GM19324 (cell line): ENCODE data around the gene ZNF521.
"Not testable (repeated sequence)": the region's sequence is repeated elsewhere in the genome, so short reads cannot be mapped to it uniquely, and the experiment has no call there.

Source experiments
- ATAC-seq: cut with Tn5 transposase; IDR thresholded peaks from one replicate; pipeline ENCODE4 v1.9.1; 2021; ENCODE audit warnings: mild to moderate bottlenecking, moderate library complexity; ENCODE audit not compliant: unreplicated experiment, low FRiP score

Gene ZNF521

DNA sequence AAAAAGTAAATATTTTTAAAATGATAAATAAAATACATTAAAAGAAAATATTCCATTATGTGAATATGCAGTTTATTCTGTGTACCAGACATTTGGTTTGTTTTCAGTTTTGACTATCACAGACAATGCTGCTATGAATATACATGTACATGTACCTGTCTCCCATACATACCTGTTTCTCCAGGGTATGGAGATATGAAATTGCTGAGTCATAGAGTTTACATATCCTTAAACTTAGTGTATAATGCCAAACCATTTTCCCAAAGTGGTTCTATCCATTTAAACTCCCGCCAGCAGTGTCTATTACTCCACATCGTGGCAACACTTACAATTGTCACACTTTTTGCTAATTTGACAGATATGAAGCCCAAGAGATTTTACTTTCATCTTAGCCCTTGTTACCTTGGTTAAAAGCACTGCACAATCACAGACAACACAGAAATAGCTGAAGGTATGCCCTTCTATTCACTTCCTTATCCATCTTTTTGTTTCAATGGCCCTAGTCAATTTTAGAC lies 56.3 kb downstream of the ZNF521 start:
- no peak for ATAC-seq

DNA sequence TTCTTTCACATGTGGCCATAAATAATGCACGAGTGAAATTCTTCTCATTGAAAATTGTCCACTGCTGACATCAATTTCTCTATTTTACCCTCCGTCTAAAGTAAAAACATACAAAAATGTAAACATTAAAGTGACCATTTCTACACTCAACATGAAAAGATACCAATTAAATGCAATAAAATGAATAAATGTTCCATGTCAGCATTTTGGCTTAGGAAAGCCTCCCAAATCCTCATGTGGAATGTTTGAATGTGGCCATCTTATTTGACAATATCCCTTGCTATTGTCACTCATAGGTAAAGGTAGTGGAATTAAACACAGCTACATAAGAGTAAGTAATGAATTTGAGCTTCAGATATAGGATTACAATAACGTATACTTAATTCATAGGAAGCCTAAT lies 60.8 kb downstream of the ZNF521 start:
- ATAC-seq, result no peak

DNA sequence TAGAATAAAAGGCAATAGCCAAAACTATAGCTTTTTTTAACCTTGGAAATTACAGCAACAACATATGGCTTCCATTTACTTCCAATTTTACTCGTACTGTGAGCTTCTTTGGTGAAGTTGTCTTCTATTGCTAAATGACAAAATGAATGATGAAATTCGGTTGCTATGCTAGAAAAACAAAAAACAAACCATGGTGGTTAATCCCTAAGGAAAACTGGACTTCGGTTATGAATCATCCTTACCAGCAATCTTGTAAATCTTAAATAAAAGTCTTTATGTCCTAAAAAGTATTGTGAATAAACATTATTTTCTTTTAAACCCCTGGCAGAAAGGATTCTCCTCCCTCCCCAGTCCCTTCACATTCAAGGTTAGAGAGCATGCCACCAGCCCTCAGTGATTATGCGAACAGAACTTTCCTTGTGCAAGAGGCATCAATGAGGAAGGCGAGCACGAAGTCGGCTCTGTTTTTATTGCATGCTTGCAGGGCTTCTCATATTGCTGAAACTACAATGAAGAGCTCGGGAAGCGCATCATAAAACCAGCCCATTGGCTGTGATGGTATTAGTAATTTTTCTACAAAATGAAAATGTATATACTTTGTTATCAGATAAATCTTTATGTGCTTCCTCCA lies 62.9 kb downstream of the ZNF521 start:
- ATAC-seq, result no peak

DNA sequence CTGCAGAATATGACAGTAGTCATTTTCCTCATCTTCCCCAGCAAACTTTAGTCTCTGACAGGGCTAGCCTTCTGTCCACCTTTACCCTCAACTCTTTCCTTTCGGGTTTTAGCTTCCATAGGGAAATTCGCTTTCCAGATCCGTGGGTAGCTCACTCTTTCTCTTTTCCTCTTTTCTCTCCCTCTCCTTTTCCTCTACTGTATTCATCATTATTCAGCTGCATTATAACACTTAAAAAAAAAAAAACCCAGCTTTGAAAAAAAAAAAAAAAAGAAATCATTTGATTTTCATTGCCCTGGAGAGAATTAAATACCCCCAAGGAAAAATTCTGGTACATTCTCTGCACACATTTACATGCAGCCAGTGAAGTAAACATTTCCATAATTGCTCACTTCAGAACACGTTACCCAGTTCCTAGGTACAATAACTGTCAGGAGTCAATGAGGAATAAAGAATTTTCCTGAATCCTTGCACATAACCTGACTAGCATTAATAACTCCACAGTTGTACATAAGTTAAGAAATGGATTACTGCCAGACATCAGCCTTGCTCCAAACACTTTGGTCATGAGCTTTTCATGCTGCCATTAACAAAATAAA lies 63.5 kb downstream of the ZNF521 start:
- no peak for ATAC-seq

DNA sequence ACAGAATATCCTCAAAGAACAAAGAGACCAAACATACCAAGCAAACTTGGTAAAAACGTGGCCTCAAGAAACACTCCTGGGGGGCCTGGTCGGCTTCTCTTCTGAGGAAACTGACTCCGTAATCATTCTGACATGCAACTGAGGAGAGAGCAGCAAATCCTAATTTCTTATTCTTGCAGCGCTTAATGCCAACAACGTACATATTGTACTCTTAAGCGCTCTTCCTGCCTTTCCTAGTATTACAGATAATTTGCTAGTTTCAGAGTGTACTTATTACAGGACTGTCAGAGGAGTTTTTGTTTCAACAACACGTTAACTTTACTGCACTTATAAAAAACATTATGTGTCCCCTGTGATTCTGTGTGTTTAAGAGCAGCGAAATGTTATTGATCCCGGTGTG lies 64.9 kb downstream of the ZNF521 start:
- ATAC-seq, result no peak

DNA sequence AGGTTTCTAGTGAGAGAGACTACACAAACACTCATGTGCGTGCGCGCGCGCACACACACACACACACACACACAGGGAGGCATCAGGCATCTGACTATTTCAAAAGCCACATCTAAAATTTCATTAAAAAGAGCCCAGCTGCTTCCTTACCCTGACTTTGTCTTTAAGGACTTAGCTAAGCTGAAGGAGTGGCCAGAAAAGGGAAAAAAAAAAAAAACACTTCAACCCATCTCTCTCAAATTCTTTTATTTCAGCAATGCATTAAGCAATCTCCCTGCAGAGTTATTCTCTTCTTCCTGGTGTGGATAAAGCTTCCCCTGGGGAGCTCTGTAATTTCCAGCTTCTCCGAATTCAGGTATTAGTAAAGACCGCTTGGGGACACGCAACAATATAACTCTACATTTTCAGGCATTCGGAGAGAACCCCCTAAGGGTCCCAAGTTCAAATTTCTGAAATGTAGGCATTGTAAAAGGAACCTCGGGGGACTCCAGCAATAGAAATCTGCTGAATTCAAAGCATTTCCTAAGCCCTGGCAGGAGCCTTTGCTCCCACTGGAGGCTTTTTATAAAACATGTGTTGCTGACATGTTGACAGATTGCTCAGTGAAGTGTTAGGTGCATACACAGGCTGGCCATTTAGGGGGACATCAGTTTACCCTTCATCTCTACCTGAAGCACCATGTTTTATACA lies 67.0 kb downstream of the ZNF521 start:
- no peak for ATAC-seq

DNA sequence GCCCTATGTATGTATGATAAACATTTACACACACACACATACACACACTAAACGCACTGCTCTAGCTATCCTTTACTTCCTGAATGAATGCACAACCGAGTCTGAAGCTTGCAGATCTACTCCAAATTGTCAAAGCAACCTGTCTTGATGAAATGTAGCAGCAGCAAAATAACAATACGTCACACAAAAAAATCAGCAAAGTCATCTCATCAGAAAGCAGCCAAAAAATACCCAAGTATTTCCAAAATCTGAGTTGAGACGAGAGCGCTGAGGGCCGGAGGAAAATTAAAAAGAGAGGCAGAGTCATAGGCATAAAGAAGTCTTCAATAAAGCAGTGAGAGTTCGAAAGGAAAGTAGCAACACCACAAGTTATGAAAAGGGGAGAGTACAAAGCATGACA lies 67.7 kb downstream of the ZNF521 start:
- no peak for ATAC-seq

DNA sequence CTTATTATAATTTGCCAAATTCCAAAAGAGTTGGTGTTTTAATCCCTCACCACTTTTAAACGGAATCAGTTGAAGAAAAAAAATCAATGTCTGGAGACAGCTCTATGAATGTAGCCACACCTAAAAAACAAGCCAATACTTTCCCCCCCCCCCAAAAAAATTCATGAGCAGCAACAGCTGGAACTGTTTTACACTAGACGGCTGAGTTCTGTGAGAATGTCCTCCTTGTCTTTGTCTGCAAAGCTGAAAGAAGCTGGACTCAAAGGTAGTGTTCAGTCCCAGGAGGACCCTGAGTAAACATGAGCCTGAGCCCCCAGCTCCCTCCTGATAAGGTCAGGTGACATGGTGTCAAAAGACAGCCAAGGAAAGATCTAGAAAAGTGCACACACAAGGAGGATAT lies 68.2 kb downstream of the ZNF521 start:
- ATAC-seq, result no peak

DNA sequence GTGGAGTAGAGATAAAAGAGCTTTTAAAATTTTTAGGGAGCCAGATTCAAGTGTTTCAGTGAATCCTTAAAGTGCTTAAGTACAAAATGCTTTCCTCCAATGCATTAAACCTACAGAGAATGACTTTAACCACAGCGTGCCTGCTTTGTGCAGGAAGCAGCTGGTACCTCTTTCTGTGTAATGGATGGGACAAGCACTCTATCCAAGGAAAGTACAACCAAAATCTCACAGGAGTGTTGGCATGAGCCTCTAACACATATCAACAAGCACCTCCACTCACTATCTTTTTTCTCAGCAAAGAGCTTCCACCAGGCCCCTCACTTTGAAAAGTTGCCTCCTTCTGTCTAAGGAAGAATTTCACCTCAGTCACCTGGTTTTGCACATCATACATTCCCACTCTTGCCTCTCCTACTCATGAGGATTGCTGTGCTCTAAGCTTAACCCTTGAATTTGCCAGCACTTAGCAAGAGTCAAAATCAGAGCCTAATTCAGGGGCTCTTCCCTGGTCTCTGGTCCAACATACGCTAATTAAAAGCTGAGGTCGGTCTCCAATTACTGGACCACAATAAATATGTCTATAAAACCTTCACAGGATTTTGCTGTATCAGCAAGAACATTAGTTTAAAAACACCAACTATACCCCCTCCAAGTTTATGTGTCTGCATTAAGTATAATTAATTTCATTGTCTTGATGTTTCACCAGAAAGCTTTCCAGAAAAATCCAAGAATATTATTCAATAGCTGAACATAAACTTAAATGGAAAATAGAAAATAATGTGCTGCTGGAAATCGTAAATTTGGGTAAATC lies 68.9 kb downstream of the ZNF521 start:
- no peak for ATAC-seq

DNA sequence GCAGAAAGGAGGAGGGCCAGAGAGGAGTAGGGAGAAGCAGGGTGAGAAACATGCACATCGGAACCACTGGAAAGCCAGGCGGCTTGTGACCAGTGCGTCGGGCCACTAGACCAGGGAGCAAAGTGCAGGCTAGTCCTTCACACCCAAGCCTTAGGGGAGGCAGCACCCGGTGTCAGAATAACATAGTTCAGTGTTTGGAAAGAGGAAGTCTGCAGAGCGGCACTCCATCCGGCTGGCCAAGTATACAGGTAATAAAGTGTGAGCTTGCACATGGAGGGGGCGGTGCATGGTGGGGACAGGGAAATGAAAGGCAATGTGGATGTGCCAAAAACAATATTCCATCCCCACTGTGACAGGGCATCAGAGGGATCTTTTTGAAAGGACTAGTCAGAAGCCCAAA lies 69.7 kb downstream of the ZNF521 start:
- no peak for ATAC-seq

DNA sequence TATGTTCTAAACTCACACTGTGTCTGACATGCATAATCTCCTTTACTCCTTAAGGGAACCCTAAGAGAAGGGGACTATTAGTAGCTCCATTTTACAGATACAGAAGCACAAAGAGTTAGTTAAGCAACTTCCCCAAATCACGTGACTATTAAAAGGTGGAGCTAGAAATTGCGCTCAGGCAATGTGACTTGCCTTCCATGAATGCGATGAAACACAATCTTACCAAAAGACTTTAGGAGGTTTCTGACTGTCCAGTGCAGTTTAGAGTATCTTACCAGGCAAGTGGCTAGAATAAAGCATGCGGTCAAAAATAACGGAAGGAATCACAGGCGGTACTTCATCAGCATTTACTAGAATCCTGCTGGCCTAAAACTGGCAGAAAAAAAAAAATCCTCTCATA lies 70.4 kb downstream of the ZNF521 start:
- no peak for ATAC-seq

DNA sequence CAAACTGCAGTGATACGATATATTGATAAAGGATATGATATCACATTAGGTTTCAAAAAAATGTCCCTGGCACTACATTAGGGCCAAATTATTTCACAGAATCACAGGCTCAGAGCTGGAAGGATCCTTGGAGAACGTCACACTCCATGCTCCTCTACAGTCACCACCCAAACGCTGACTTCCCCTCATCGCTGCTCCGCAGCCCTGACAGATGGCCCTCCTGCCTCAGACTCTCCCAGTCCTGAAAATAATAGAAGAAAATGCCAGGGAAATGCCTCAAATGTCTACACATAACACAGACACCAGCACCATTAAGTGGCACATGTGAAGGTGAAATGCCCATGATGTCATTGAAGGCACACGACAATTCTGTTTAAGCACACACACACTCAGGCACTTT lies 72.0 kb downstream of the ZNF521 start:
- ATAC-seq, result no peak

DNA sequence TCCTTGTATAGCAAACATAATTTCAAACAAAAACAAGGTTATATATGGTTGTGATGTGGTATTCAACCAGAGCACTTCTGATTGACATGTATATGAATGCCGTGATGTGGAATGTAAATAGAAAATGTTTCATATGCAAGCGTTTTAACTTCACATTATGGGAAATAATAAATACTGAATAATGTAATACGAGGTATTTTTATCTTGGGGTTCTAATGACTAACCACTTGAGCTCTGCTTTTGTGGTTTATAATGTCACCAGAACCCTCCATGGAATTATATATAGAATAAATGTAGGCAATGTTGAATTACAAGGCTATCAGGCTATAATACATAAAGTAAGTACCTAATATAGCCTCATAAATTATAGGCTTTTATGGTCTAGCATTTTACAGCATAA lies 72.4 kb downstream of the ZNF521 start:
- no peak for ATAC-seq

DNA sequence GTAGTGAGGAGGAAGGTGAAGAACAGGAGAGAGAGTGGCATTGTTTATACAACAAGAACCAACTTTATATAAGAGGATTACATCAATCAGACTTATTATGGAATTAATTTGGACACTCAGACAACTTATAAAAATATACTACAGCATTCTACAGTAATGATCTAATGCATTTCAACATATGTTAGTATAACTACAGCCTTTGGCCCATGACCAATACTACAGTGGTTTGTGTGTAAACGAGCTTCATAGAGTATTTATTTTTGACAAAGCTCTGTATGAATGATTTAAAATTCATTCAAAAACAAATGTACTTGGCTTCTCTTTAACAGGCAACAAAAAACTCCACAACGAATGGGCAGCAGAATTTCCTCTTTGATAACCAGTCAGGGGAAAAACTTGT lies 72.8 kb downstream of the ZNF521 start:
- ATAC-seq, result no peak

DNA sequence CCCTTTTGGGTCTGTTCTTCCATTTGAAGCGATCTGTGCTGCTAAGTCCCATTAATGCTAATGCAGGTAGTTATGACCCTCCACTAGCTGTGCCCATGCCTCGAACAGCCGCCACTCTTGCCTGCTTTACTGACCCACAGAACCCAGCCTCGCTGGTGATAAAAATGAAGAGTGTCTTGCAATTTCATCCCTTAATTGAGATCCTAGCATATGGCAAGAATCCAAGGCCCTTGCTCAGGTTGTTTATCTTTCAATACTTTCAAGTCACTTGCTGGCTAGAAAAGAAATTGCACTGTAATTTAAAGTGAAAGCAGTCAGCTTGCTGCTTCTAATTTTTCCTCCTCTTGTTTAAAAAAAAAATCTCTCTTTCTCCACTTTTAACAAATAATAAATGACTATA lies 73.6 kb downstream of the ZNF521 start:
- ATAC-seq, result no peak

DNA sequence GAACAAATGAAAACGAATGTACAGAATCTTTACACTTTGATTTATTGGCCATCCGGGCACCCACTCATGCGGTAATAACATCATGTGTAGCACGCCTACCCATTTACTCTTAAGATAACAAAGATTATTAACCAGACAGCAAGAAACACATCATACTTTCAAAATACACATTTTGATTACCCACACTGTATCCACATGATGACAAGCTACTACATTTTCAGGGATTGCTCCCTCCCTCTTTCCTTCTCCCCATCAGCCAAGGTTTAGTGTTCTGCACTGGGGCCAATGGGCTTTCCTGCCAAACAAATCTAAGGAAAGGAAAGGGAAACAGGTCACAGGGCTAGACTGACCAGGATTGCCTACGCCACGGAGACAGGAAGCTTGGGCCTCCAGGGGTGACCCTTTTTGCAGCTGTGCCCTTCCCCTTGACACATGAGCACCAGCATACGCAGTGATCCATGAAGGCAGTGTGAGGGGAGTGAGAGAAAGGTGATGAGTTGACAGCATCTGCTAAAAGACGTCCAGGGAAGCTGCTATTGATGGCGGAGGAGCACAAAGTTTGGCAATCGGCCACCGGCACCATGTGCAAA lies 76.5 kb downstream of the ZNF521 start:
- no peak for ATAC-seq

DNA sequence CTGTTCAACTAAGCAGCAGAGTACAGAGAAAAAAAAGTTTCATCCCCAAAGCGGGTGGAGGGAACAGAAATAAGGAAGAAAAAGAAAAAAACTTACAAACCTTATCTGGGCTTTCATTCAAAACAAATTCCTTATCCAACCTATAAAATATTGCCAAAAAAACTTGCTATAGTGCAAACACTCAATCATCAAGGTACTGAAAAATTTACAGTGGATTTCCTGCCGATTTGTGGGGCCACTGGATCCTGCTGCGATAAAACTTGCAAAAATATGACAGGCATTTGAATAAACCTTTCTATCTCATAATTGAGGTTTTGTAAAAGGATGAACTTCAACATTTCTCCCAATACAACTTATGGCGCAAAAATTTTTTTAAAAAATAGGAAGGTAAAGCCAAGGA lies 77.0 kb downstream of the ZNF521 start:
- ATAC-seq, result no peak

DNA sequence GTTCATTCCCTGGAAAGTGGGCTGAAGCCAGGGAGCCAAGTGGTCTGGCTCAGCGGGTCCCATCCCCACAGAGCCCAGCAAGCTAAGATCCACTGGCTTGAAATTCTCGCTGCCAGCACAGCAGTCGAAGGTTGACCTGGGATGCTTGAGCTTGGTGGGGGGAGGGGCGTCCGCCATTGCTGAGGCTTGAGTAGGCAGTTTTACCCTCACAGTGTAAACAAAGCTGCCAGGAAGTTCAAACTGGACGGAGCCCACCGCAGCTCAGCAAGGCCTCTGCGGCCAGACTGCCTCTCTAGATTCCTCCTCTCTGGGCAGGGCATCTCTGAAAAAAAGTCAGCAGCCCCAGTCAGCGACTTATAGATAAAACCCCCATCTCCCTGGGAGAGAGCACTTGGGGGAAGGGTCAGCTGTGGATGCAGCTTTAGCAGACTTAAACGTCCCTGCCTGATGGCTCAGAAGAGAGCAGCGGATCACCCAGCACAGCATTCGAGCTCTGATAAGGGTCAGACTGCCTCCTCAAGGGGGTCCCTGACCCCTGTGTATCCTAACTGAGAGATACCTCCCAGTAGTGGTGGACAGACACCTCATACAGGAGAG lies 84.9 kb downstream of the ZNF521 start:
- ATAC-seq, result not testable (repeated sequence)

DNA sequence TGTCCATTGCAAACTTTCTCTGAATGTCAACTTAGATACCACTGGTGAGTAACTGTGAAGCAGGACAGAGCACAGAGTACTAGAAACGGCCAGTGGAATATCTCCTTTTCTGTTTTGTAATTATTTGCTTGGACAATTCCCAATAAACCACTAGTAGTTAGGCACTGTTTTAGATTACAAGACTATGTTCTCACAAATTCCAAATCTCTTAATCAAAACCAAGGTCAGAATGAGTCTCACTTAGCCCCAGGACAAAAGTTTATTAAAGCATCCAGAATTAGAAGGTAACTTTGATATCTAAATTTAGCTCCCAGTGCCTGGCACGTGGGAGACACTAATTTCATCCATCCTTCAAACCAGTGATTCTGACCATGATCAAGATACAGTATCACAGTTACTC lies 89.0 kb downstream of the ZNF521 start:
- ATAC-seq, result no peak

DNA sequence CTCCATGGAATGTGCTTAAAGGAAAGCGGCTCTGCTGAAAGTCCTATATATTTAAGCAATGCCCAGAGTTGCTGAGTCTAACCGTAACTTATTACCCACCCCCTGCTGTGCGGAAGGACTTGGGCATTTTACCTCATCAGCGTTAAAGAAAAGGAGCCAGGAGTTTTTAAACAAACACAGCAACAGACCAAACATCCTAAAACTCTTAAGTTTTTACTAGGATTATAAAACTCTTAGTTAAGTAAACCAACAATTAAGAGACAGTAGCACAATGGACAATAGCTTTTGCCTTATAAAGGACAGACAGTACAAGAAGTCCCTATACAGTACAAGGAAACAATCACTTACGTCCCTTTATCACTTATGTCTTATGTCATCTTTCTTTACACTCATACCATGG lies 90.2 kb downstream of the ZNF521 start:
- no peak for ATAC-seq
